VCaP (cell line): Measurements from ENCODE around the gene DDX11.
A peak's percentile ranks its signal among the peaks of the same experiment; 100 is the strongest.
"Not testable (repeated sequence)": the region's sequence is repeated elsewhere in the genome, so short reads cannot be mapped to it uniquely, and the experiment has no call there.

Source experiments
- H3K27ac ChIP-seq: fragments of 450-650 bp; 2 replicates; pipeline ENCODE4 v1.5.1; 2017
- CTCF ChIP-seq: fragments of 450-650 bp; conservative IDR thresholded peaks from 2 replicates; pipeline ENCODE4 v1.5.1; 2017; ENCODE audit warnings: mild to moderate bottlenecking, moderate library complexity

DDX11 gene

GRCh38 chr12:31073527-31074332, at the start of gene DDX11:
Gene DDX11 (plus strand): TSS chr12:31073860. CDS start chr12:31078394, 4,534 bp downstream.
- peak within 1 kb of the TSS; percentile 70 for H3K27ac ChIP-seq

GRCh38 chr12:31026202-31026601, 47.5 kb upstream of the DDX11 start:
- no peak overlapping the region for H3K27ac ChIP-seq
- no peak for TF ChIP-seq CTCF

- H3K27ac ChIP-seq, result not testable (repeated sequence)
Measured at GRCh38 chr12:31027006-31027405, 46.7 kb upstream of the DDX11 start.

GRCh38 chr12:31029468-31029867, 44.2 kb upstream of the DDX11 start:
- no peak for TF ChIP-seq CTCF
- H3K27ac ChIP-seq, result no peak overlapping the region

GRCh38 chr12:31029916-31030562, 43.6 kb upstream of the DDX11 start:
- TF ChIP-seq CTCF, result no peak
- no peak overlapping the region for H3K27ac ChIP-seq

GRCh38 chr12:31031951-31032335, 41.7 kb upstream of the DDX11 start:
- H3K27ac ChIP-seq, result no peak overlapping the region
- no peak for TF ChIP-seq CTCF

GRCh38 chr12:31033146-31033545, 40.5 kb upstream of the DDX11 start:
- H3K27ac ChIP-seq, result no peak overlapping the region
- no peak for TF ChIP-seq CTCF

GRCh38 chr12:31033681-31034080, 40.0 kb upstream of the DDX11 start:
- H3K27ac ChIP-seq, result no peak overlapping the region
- no peak for TF ChIP-seq CTCF
